Stimulated activated CD8-positive, alpha-beta memory T cell treated with anti-CD3 and anti-CD28 coated beads, Interleukin-4, amount 100 ng/mL, for 48 hours (primary cell): ENCODE results near the gene XIAP.
"Not testable (repeated sequence)": the region's sequence is repeated elsewhere in the genome, so short reads cannot be mapped to it uniquely, and the experiment has no call there.

Experiments
- DNase-seq: peaks from one replicate; pipeline ENCODE4 v3.0.0-alpha.2; 2020

Gene XIAP

DNA sequence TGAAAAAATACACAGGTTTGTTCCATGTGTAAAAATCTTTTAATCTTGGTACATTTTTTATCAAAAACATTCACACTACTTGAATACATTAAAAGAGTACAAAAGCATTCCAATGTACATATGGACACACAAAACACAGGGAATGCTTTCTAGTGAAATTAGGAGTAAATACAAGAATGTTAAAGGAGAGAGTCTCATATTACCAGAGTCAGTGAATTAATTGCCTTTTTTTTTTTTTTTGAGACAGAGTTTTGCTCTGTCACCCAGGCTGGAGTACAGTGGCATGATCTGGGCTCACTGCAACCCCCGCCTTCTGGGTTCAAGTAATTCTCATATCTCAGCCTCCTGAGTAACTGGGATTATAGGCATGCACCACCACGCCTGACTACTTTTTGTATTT lies 17.0 kb downstream of the XIAP start:
- DNase-seq = no peak

GRCh38 chrX:123878252-123878721 lies 18.4 kb downstream of the XIAP start:
- no peak for DNase-seq

- no peak for DNase-seq
These were observed 21.5 kb downstream of the XIAP start for GRCh38 chrX:123881330-123881729.

GRCh38 chrX:123882391-123882790 lies 22.5 kb downstream of the XIAP start:
- no peak for DNase-seq

- DNase-seq = no peak
These were observed 25.1 kb downstream of the XIAP start for GRCh38 chrX:123884809-123885408.

DNA sequence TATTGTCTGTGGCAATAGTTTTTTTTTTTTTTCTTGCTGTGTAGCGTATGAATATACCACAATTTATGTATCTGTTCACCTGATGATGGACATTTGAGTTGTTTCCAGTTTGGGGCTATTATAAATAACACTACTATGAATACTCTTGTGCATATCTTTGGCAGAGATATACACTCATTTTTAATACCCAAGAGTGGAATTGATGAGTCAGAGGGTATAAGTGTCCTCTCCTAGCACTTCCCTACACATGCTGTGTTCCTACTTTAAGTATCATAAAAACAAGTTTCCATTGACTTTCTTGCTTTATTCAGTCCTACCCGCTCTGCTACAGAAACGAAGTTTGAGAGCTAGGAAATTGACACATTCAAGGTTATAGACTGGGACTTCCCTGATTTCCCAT lies 39.8 kb downstream of the XIAP start:
- DNase-seq = no peak

GRCh38 chrX:123903261-123903660 lies 43.4 kb downstream of the XIAP start:
- DNase-seq = not testable (repeated sequence)

GRCh38 chrX:123905332-123905731 lies 45.5 kb downstream of the XIAP start:
- no peak for DNase-seq

GRCh38 chrX:123906557-123907316 lies 46.9 kb downstream of the XIAP start:
- no peak for DNase-seq

GRCh38 chrX:123909523-123909922 lies 49.7 kb downstream of the XIAP start:
- no peak for DNase-seq

- no peak for DNase-seq
These were observed 57.2 kb downstream of the XIAP start for GRCh38 chrX:123917069-123917468.

GRCh38 chrX:123918106-123918721 lies 58.4 kb downstream of the XIAP start:
- no peak for DNase-seq

DNA sequence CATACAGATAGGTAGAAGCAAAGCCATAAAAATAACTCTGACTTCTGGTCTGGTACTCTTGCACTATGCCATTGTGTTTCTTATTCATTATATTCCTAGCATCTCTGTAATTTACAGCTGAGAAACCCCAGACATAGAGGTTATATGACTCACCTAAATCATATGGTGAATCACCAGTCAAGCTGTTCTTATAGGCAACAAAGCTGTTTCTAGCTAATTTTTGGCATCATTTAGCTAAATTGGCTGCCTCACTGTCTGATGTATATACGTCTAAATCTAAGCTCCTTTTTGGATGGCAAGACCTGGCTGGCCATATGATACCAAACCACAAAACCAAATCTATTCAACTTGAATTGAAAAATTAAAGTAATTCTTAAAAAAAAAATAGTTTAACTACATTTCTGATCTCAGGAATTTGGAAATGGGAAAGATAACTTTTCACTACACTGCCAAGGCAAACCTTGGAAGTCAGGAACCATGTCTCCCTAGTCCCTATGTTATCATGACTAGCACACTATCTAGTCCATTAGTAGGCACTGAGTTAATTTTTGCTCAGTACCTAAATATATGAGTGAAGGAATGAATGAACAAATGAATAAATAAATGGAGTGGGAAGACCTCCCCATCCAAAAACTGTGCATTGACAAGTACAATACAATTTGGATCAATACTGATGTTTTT lies 60.4 kb downstream of the XIAP start:
- DNase-seq = no peak

GRCh38 chrX:123923211-123923610 lies 63.4 kb downstream of the XIAP start:
- no peak for DNase-seq

DNA sequence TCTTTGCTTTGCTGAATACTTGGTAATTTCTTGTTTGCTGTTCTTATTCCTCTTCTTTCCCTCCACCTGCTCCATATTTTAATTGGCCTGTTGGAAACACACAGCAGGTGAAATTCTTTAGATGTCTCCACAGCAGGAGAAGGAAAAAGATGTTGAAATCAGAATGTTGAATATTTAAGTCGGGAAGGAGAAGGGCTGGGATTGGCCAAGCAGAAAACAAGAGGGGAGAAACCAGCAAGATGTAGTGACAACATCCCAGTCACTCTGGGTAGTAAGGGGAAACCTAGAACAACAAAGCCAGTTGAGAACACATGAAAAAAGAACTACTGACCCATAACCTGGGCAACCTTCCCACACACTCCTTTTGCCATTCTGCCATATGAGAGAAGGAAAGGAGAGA lies 64.3 kb downstream of the XIAP start:
- no peak for DNase-seq

DNA sequence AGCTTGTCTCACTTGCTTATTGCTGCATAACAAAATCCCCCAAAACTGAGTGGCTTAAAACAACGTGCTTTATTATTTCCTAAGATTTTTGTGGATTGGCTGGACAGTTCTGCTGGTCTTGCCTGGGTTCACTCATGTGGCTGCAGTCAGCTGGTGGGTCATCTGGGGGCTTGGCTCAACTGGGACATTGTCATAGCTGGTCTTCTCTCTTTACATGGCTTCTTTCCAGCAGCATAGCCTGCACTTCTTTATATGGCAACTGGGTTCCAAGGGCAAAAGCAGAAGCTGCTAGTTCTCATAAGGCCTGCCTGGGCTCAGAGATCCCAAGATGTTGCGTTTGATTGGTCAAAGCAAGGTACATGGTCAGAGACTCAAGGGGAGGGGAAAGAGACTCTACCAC lies 68.0 kb downstream of the XIAP start:
- no peak for DNase-seq

GRCh38 chrX:123932055-123932454 lies 72.2 kb downstream of the XIAP start:
- DNase-seq = not testable (repeated sequence)

GRCh38 chrX:123943074-123943473 lies 83.2 kb downstream of the XIAP start:
- no peak for DNase-seq

DNA sequence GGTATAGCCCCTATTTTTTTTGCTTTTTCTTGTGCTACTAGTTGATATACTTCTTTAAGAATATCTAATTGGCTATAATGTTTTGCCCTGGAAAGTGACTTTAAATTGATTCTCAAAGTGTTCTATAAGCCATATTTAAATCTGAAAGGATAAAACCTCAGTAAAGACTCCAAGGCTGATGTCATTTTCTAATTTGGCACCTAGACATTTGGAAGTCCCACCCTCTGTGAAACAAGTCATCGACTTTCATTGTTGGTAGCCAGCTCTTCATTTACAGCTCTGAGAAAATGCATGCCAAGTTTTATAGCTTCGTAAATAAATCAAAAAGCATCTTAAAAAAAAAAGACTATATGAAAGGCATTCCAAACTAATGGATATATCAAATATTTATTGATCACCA lies 83.6 kb downstream of the XIAP start:
- no peak for DNase-seq

DNA sequence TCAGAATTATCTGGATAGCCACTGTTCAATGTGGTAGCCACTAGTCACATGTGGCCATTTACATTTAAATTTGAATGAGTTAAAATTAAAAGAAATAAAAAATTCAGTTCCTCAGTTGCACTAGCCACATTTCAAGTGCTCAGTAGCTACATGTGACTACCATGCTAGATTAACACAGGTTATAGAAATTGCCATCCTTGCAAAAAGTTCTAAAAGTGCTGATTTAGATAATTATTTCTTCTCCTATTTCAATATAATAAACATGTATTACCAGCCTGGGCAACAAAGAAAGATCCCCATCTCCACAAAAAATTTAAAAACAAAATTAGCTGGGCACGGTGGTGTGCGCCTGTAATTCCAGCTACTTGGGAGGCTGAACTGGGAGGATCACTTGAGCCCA lies 90.0 kb downstream of the XIAP start:
- DNase-seq = no peak

DNA sequence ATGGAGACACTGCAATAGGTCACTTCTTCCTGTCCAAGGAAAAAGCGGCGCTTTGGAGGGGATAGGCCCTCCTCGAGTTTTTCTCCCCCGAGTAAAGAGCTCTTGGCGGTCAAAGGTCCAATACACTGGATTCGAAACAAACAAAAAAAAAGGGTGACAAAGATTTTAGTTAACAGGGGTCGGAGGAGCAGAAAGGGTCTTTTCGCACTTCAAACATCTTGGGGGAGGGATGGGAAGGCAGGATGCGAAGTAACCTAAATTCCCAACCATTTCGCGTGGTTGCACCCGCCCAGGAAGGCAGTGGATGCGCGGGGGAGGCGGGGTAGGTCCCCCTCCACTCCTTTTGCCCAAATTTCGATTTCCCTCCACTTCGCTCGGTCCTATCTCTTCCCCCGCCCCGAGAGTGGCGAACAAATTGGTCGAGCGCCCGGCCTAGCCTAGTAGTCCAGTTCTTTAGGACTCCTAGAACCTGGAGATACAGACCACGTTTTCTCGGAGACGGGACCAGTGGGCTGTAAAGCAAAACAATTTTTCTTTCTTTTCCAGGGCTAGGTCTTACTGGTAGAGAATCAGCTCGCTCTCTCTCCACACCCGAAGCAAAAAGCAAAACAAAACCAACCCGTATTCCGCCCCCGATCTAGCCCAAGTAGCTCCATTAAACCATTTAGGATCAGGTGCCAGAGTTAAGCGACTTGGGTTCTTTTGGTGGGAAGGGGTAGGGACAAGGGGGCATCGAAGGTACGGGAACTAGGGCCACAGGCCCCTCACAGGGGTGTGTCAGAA lies 99.6 kb downstream of the XIAP start:
- peak; percentile 35 for DNase-seq

- DNase-seq = no peak
These were observed 101.1 kb downstream of the XIAP start for GRCh38 chrX:123960956-123961267.
